H1 (cell line): ENCODE results near the gene OLR1. TPM values are rescaled to one million over a fixed set of nuclear protein-coding genes. Genes with fewer than 3 reads are reported as not detected.

Experiments used
- CTCF ChIA-PET: fragments of 300-600 bp; sonication (Branson Sonifier 250); formaldehyde crosslinking; loops from one replicate; lab custom pipeline; 2021; ENCODE audit not compliant: partially characterized antibody; lab: Charles Lee
- POLR2A ChIA-PET: fragments of 300-600 bp; sonication (Branson Sonifier 250); formaldehyde crosslinking; loops from one replicate; lab custom pipeline; 2021; ENCODE audit warnings: inconsistent platforms; ENCODE audit not compliant: partially characterized antibody; lab: Charles Lee
- DNase-seq, 2 experiments: peaks; one replicate each; pipeline versions ENCODE4 v3.0.0 to v3.0.0-alpha.2; 2010 to 2022; ENCODE audit warnings: low spot score in 2 of 2, low read depth in 1 of 2, mixed read lengths in 1 of 2
- FAIRE-seq: peaks from 2 replicates; lab custom pipeline; 2011; peaks lifted over from hg19 to GRCh38; lab: Jason Lieb, UNC
- H2AFZ ChIP-seq: 2 replicates; pipeline ENCODE4 v1.8.1; 2012; ENCODE audit warnings: low read length, inconsistent platforms
- H2AK5ac ChIP-seq: 2 replicates; pipeline ENCODE4 v1.6.1; 2013; ENCODE audit warnings: low read depth, low read length
- H2BK120ac ChIP-seq: replicated peaks from 2 replicates; pipeline ENCODE3; 2013; ENCODE audit warnings: low read depth, low read length, inconsistent platforms
- H2BK12ac ChIP-seq: 2 replicates; pipeline ENCODE4 v1.6.1; 2013; ENCODE audit warnings: low read depth, low read length
- H2BK15ac ChIP-seq: 2 replicates; pipeline ENCODE4 v1.6.1; 2013; ENCODE audit warnings: low read length
- H2BK20ac ChIP-seq: 2 replicates; pipeline ENCODE4 v1.6.1; 2013; ENCODE audit warnings: low read length
- H2BK5ac ChIP-seq: 2 replicates; pipeline ENCODE4 v1.6.1; 2013; ENCODE audit warnings: low read depth, low read length
- H3K14ac ChIP-seq: 2 replicates; pipeline ENCODE4 v1.6.1; 2013; ENCODE audit warnings: inconsistent platforms; ENCODE audit not compliant: insufficient read length
- H3K18ac ChIP-seq: 2 replicates; pipeline ENCODE4 v1.6.1; 2013; ENCODE audit warnings: low read length; ENCODE audit errors: extremely low read depth
- H3K23ac ChIP-seq: 2 replicates; pipeline ENCODE4 v1.6.1; 2013; ENCODE audit warnings: inconsistent platforms; ENCODE audit not compliant: insufficient read length
- H3K23me2 ChIP-seq: 2 replicates; pipeline ENCODE4 v1.6.1; 2013; ENCODE audit warnings: low read depth, low read length
- H3K27ac ChIP-seq: 2 replicates; pipeline ENCODE4 v1.6.1; 2011; ENCODE audit warnings: low read depth, low read length, inconsistent platforms
- H3K27me3 ChIP-seq, 4 experiments: replicated peaks in 1 of 4; 1 replicate in 1 of 4; 2 replicates in 3 of 4; pipeline versions ENCODE4 v1.6.1 to v1.8.1; 2011 to 2013; ENCODE audit warnings: low read length in 3 of 4, mild to moderate bottlenecking in 3 of 4, inconsistent platforms in 2 of 4, mixed read lengths in 2 of 4, moderate library complexity in 1 of 4; ENCODE audit not compliant: control insufficient read depth in 3 of 4, insufficient read depth in 3 of 4; ENCODE audit errors: extremely low read depth in 1 of 4
- H3K36me3 ChIP-seq, 4 experiments: 2 replicates each; pipeline versions ENCODE4 v1.6.1 to v1.8.1; 2011 to 2013; ENCODE audit warnings: mild to moderate bottlenecking in 4 of 4, low read length in 3 of 4, moderate library complexity in 2 of 4, control low read depth in 1 of 4, inconsistent platforms in 1 of 4; ENCODE audit not compliant: insufficient read depth in 4 of 4, control insufficient read depth in 2 of 4
- H3K4ac ChIP-seq: replicated peaks from 2 replicates; pipeline ENCODE3; 2013; ENCODE audit warnings: low read length, low read depth, mixed read lengths, inconsistent platforms; ENCODE audit not compliant: insufficient read length
- H3K4me1 ChIP-seq, 4 experiments: replicated peaks in 1 of 4; 1 replicate in 1 of 4; 2 replicates in 3 of 4; pipeline versions ENCODE4 v1.6.1 to v1.8.1; 2011 to 2013; ENCODE audit warnings: low read length in 3 of 4, inconsistent platforms in 2 of 4, mixed read lengths in 1 of 4; ENCODE audit not compliant: insufficient read depth in 4 of 4, control insufficient read depth in 3 of 4
- H3K4me2 ChIP-seq, 2 experiments: 2 replicates each; pipeline versions ENCODE4 v1.6.1 to v1.8.1; 2011 to 2013; ENCODE audit warnings: low read depth in 2 of 2, low read length in 2 of 2, control low read depth in 1 of 2, inconsistent platforms in 1 of 2, mild to moderate bottlenecking in 1 of 2; ENCODE audit not compliant: insufficient read depth in 1 of 2
- H3K4me3 ChIP-seq, 4 experiments: fragments of 200-600, 300-600 bp in 1 of 4; sonication (generic), shearing (Covaris generic), sonication (Bioruptor Twin) in 1 of 4; 2 replicates each; pipeline versions ENCODE4 v1.5.1 to v1.8.1; 2011 to 2016; ENCODE audit warnings: low read length in 4 of 4, low read depth in 3 of 4, control low read depth in 2 of 4, inconsistent platforms in 2 of 4, mild to moderate bottlenecking in 2 of 4, mixed read lengths in 1 of 4, moderate library complexity in 1 of 4; ENCODE audit not compliant: insufficient read depth in 2 of 4; ENCODE audit errors: extremely low read depth in 1 of 4
- H3K56ac ChIP-seq: replicated peaks from 2 replicates; pipeline ENCODE3; 2013; ENCODE audit warnings: low read depth, mild to moderate bottlenecking, mixed read lengths, low read length, inconsistent platforms; ENCODE audit not compliant: insufficient read length
- H3K79me1 ChIP-seq: 2 replicates; pipeline ENCODE4 v1.6.1; 2013; ENCODE audit warnings: low read depth, low read length, control low read depth
- H3K79me2 ChIP-seq, 2 experiments: 2 replicates each; pipeline versions ENCODE4 v1.6.1 to v1.8.1; 2012 to 2013; ENCODE audit warnings: low read length in 2 of 2, mild to moderate bottlenecking in 2 of 2, inconsistent platforms in 1 of 2; ENCODE audit not compliant: insufficient read depth in 2 of 2, control insufficient read depth in 1 of 2
- H3K9ac ChIP-seq, 4 experiments: replicated peaks in 1 of 4; 1 replicate in 1 of 4; 2 replicates in 3 of 4; pipeline versions ENCODE4 v1.6.1 to v1.8.1; 2011 to 2013; ENCODE audit warnings: low read depth in 3 of 4, low read length in 3 of 4, control low read depth in 2 of 4, mild to moderate bottlenecking in 2 of 4, moderate library complexity in 2 of 4, inconsistent platforms in 1 of 4; ENCODE audit errors: extremely low read depth in 1 of 4
- H3K9me3 ChIP-seq, 2 experiments: 2 replicates each; pipeline versions ENCODE4 v1.6.1 to v1.8.1; 2012 to 2013; ENCODE audit warnings: mild to moderate bottlenecking in 2 of 2, moderate library complexity in 2 of 2, control low read depth in 1 of 2, inconsistent platforms in 1 of 2, low read depth in 1 of 2, low read length in 1 of 2, mixed read lengths in 1 of 2; ENCODE audit not compliant: insufficient read depth in 2 of 2
- H4K20me1 ChIP-seq, 2 experiments: replicated peaks in 1 of 2; 2 replicates each; pipeline versions ENCODE3 to v1.8.1; 2011 to 2013; ENCODE audit warnings: inconsistent platforms in 2 of 2, low read length in 2 of 2, mild to moderate bottlenecking in 1 of 2; ENCODE audit not compliant: insufficient read depth in 2 of 2, control insufficient read depth in 1 of 2
- H4K5ac ChIP-seq: 2 replicates; pipeline ENCODE4 v1.6.1; 2013; ENCODE audit warnings: low read length, low read depth, mixed read lengths, inconsistent platforms; ENCODE audit not compliant: insufficient read length
- H4K8ac ChIP-seq: 2 replicates; pipeline ENCODE4 v1.8.0; 2013; ENCODE audit warnings: mild to moderate bottlenecking, moderate library complexity, low read length, inconsistent platforms; ENCODE audit not compliant: insufficient read depth; ENCODE audit errors: extremely low read depth
- H4K91ac ChIP-seq: replicated peaks from 2 replicates; pipeline ENCODE3; 2013; ENCODE audit warnings: low read length, mixed read lengths, inconsistent platforms; ENCODE audit not compliant: insufficient read length
- BRCA1 ChIP-seq: IDR thresholded peaks from 2 replicates; pipeline ENCODE4 v1.6.1; 2012; ENCODE audit warnings: low read depth, low read length, improper control_type of control experiment
- MAFK ChIP-seq: IDR thresholded peaks from 2 replicates; pipeline ENCODE4 v1.6.1; 2012; ENCODE audit warnings: low read depth, mild to moderate bottlenecking, improper control_type of control experiment, low read length
- WGBS, 2 experiments: shearing (Covaris generic) in 1 of 2; methylation state at CpG; one replicate each; pipeline versions ENCODE4 v1.1.6 to v1.1.7; 2013 to 2015; ENCODE audit warnings: low lambda C conversion rate in 2 of 2, mixed read lengths in 2 of 2, inconsistent platforms in 1 of 2, low coverage in 1 of 2, missing lambda C conversion rate in 1 of 2; ENCODE audit not compliant: insufficient replicate concordance in 2 of 2, insufficient coverage in 1 of 2, insufficient read length in 1 of 2; ENCODE audit errors: extremely low coverage in 1 of 2, missing lambda C conversion rate in 1 of 2; 5-methylcytosine and 5-hydroxymethylcytosine counted together
- polyA plus RNA-seq, 7 experiments: library from polyadenylated mRNA; depleted of rRNA in 3 of 7; stranded (reverse) in 5 of 7; unstranded in 2 of 7; fragments of >200 nt in 5 of 7; fragments of 200-250 nt in 2 of 7; gene quantifications; 1 replicate in 5 of 7; 2 replicates in 1 of 7; 4 replicates in 1 of 7; pipeline versions ENCODE4 v1.2.1 to v1.2.3, GENCODE V29; 2011 to 2013; ENCODE audit warnings: missing spikeins in 2 of 7, mixed read lengths in 2 of 7
- total RNA-seq: library from RNA; stranded (reverse); fragmentation: NEBNext Ultra II Directional; extraction: Animal tissue kit (Norgen Biotek cat#: 25700); gene quantifications from 2 replicates; pipeline ENCODE4 v1.2.1, GENCODE V29; 2021

OLR1 gene
- total and polyA plus RNA-seq, 2 of the 8 experiments (the other 6 are each of a cell fraction or from before 2014, with no cell fraction given) = not detected

DNA sequence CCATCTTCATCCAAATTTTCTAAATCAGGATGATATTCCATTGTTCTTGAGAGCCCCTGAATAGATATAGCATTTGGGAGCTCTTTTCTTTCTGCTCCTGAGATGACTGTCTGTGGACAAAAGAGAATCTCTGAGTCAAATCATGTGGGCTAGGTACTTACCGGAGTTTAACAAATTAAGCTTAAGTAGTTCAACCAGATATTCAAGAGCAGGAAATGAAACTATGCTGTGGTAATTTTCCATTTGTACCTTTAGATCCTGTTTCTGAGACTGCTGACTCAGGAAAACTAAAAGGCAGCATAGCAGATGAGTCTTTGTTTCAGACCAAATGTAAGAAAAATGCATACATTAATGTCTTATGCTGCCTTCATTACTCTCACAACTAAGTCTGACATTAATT, 41.9 kb downstream of the OLR1 start, which contains the start of gene CLEC7A:
TSS of gene CLEC7A (minus strand) at position 158 of the 400 bp plus-strand sequence. CDS start at position 41, 117 bp downstream.
- Histone ChIP-seq H2BK12ac (no peak within 1 kb of the TSS), H2BK15ac (no peak within 1 kb of the TSS), H3K56ac (no peak within 1 kb of the TSS), H4K20me1 (no peaks in the 10 kb centered on the region), H3K36me3 (no peaks in the 10 kb centered on the region), H4K8ac (no peak within 1 kb of the TSS), H2AFZ (peak within 1 kb of the TSS; percentile 14; the same call in 1 of the 2 replicates), H4K91ac (no peak within 1 kb of the TSS), H3K23me2 (no peaks in the 10 kb centered on the region), H3K14ac (no peak within 1 kb of the TSS), H3K9me3 (no peaks in the 10 kb centered on the region), H2BK20ac (no peak within 1 kb of the TSS; the same call in 1 of the 2 replicates), H3K4ac (no peak within 1 kb of the TSS), H2BK120ac (no peak within 1 kb of the TSS), H3K9ac (no peak within 1 kb of the TSS), H3K79me1 (no peaks in the 10 kb centered on the region), H3K4me3 (no peak within 1 kb of the TSS), H3K23ac (no peak within 1 kb of the TSS), H2BK5ac (no peak within 1 kb of the TSS), H4K5ac (no peak within 1 kb of the TSS), H2AK5ac (no peak within 1 kb of the TSS), H3K18ac (no peak within 1 kb of the TSS), H3K27ac (no peak within 1 kb of the TSS), H3K4me2 (no peak within 1 kb of the TSS), H3K4me1 (peaks cover 0 to 11% (median 7%) of the 10 kb centered on the region in 4 experiments; a peak in 4 of 7 replicates), H3K79me2 (no peaks in the 10 kb centered on the region), H3K27me3 (no peaks in the 10 kb centered on the region)
- ChIA-PET POLR2A (interaction anchor here (1.2 kb wide), 1 partner anchor 23 kb away, joined by 4 read pairs; no protein-coding TSS in a partner anchor), CTCF (interaction anchor here (0.7 to 2.6 kb wide), 7 partner anchors 10 to 1605 kb away, joined by 3 to 14 read pairs (median 4); partner anchors contain the start of gene CLEC12B)
- no peak for FAIRE-seq
- TF ChIP-seq MAFK = peak; percentile 66
- no peak for TF ChIP-seq BRCA1
- 86% methylated on average over 1 of the region's 1 CpG; no CpG with 5 or more reads in 1 of the 2 experiments for WGBS, 2 experiments
- no peak for DNase-seq
